ENCODE results near the gene FXYD2. TPM values are rescaled to one million over a fixed set of nuclear protein-coding genes. Genes with fewer than 3 reads are reported as not detected.

Gene FXYD2
- total RNA-seq, 1 experiment from 2014 or later, result 0.39 TPM

GRCh38 chr11:117872975-117873827, 48.7 kb upstream of the FXYD2 start:
- no peak overlapping the region for H3K4me3 ChIP-seq (ENCODE audit: low read depth in 2 of 2, low read length in 2 of 2)
- ChIA-PET CTCF (interaction anchor here (1.3 kb wide), 1 partner anchor 74 kb away, joined by 4 read pairs; no protein-coding TSS in a partner anchor), POLR2A (no interaction called here)
- TF ChIP-seq CTCF (IDR thresholded peaks at IDR 0.05) (no peak), SIN3A (IDR thresholded peaks at IDR 0.05; ENCODE audit: borderline replicate concordance, insufficient read depth, low read depth, low read length) (no peak), TCF7L2 (IDR thresholded peaks at IDR 0.05; ENCODE audit: low read depth, low read length) (no peak), POLR2AphosphoS5 (IDR thresholded peaks at IDR 0.05; ENCODE audit: low read depth, low read length) (no peak)
- TF ChIP-seq, protein P1, sequence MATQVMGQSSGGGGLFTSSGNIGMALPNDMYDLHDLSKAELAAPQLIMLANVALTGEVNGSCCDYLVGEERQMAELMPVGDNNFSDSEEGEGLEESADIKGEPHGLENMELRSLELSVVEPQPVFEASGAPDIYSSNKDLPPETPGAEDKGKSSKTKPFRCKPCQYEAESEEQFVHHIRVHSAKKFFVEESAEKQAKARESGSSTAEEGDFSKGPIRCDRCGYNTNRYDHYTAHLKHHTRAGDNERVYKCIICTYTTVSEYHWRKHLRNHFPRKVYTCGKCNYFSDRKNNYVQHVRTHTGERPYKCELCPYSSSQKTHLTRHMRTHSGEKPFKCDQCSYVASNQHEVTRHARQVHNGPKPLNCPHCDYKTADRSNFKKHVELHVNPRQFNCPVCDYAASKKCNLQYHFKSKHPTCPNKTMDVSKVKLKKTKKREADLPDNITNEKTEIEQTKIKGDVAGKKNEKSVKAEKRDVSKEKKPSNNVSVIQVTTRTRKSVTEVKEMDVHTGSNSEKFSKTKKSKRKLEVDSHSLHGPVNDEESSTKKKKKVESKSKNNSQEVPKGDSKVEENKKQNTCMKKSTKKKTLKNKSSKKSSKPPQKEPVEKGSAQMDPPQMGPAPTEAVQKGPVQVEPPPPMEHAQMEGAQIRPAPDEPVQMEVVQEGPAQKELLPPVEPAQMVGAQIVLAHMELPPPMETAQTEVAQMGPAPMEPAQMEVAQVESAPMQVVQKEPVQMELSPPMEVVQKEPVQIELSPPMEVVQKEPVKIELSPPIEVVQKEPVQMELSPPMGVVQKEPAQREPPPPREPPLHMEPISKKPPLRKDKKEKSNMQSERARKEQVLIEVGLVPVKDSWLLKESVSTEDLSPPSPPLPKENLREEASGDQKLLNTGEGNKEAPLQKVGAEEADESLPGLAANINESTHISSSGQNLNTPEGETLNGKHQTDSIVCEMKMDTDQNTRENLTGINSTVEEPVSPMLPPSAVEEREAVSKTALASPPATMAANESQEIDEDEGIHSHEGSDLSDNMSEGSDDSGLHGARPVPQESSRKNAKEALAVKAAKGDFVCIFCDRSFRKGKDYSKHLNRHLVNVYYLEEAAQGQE (IDR thresholded peaks at IDR 0.05; ENCODE audit: insufficient read depth in 1 of 2, low read depth in 2 of 2, low read length in 1 of 2), result no peak
- ATAC-seq (no peak), DNase-seq (ENCODE audit: low read depth, low spot score) (no peak)
- H3K27ac ChIP-seq (ENCODE audit: low read length), result no peak overlapping the region
- H3K27me3 ChIP-seq (ENCODE audit: control insufficient read depth, insufficient read depth, low read length), result peaks cover 46% of the 10 kb centered on the region
- no TSS peak for BruUV-seq (replicated peaks)
- H3K36me3 ChIP-seq (ENCODE audit: control insufficient read depth, insufficient read depth, low read length), result no peaks in the 10 kb centered on the region
- peaks cover 12% of the 10 kb centered on the region; the same call in 1 of the 2 replicates for H3K4me1 ChIP-seq (ENCODE audit: control insufficient read depth, insufficient read depth, low read length)
- intact Hi-C loops (cut with micrococcal nuclease; ENCODE audit: unreplicated experiment) (no loop called here), in situ Hi-C loops (cut with HindIII; ENCODE audit: low pct_unique_long_range_greater_than_20kb, low sequenced_read_pairs) (no loop called here)
- no peaks in the 10 kb centered on the region for H3K9me3 ChIP-seq (ENCODE audit: control insufficient read depth, insufficient read depth, low read depth, low read length)

DNA sequence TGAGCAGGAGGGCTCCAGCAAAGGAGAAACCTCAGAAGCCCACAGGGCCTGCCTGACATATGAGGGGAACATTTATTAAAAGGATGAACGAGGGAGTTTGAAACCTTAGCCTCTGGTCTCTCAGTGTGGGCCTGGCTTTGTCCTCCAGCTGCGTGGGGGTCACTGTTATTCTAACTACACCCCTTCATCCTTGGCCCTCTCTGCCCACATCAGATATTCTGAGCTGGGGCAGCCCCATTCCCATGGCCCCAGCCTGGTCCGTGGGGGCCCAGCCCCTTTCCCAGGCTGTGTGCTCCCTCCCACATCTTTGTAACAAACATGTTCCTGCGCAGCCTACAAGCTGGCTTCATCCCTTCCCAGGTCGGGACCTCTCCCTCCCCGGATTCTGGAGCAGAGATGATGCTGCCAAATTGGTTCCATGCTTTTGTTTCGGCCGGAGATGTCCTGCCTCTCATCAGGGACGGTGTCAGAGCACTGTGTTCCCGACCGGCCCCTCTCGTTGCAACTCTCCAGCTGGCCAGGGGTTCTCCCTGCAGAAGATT, 47.9 kb upstream of the FXYD2 start:
- peaks cover 39% of the 10 kb centered on the region for H3K27me3 ChIP-seq (ENCODE audit: control insufficient read depth, insufficient read depth, low read length)
- H3K27ac ChIP-seq (ENCODE audit: low read length), result no peak overlapping the region
- H3K4me3 ChIP-seq (ENCODE audit: low read depth in 2 of 2, low read length in 2 of 2), result no peak overlapping the region
- CTCF ChIA-PET, result interaction anchor here (1.3 kb wide), 1 partner anchor 74 kb away, joined by 4 read pairs; no protein-coding TSS in a partner anchor
- DNase-seq (ENCODE audit: low read depth, low spot score), result no peak
- H3K4me1 ChIP-seq (ENCODE audit: control insufficient read depth, insufficient read depth, low read length), result peaks cover 12% of the 10 kb centered on the region; the same call in 1 of the 2 replicates
- intact Hi-C loops (cut with micrococcal nuclease; ENCODE audit: unreplicated experiment) (no loop called here), in situ Hi-C loops (cut with HindIII; ENCODE audit: low pct_unique_long_range_greater_than_20kb, low sequenced_read_pairs) (no loop called here)
- no peaks in the 10 kb centered on the region for H3K9me3 ChIP-seq (ENCODE audit: control insufficient read depth, insufficient read depth, low read depth, low read length)
- no TSS peak for BruUV-seq (replicated peaks)
- POLR2A ChIA-PET, result no interaction called here
- no peaks in the 10 kb centered on the region for H3K36me3 ChIP-seq (ENCODE audit: control insufficient read depth, insufficient read depth, low read length)
- TF ChIP-seq POLR2AphosphoS5 (IDR thresholded peaks at IDR 0.05; ENCODE audit: low read depth, low read length) (no peak), SIN3A (IDR thresholded peaks at IDR 0.05; ENCODE audit: borderline replicate concordance, insufficient read depth, low read depth, low read length) (no peak), CTCF (IDR thresholded peaks at IDR 0.05) (no peak), TCF7L2 (IDR thresholded peaks at IDR 0.05; ENCODE audit: low read depth, low read length) (no peak)
- TF ChIP-seq, protein P1 (IDR thresholded peaks at IDR 0.05; ENCODE audit: insufficient read depth in 1 of 2, low read depth in 2 of 2, low read length in 1 of 2), result no peak
- no peak for ATAC-seq
